ENCODE results near the gene CASP2. TPM values are rescaled to one million over a fixed set of nuclear protein-coding genes. Genes with fewer than 3 reads are reported as not detected.
A peak's percentile ranks its signal among the peaks of the same experiment; 100 is the strongest.

Gene CASP2
- total and polyA plus RNA-seq, 2 of the 13 experiments (the other 11 are each of a cell fraction or from before 2014, with no cell fraction given) = 10.2 to 13.7 TPM

- Histone ChIP-seq H2AFZ (ENCODE audit: low read length) (no peak overlapping the region), H3K4me1 (ENCODE audit: insufficient read depth, low read length) (peaks cover 23% of the 10 kb centered on the region), H3K27ac (ENCODE audit: extremely low read length, insufficient read depth, low read length) (no peak overlapping the region), H3K9me3 (ENCODE audit: low read length) (peaks cover 6% of the 10 kb centered on the region; the same call in 1 of the 2 replicates), H3K4me3 (replicated peaks in 1 of 3; ENCODE audit: insufficient read depth in 1 of 3, low read depth in 2 of 3, low read length in 3 of 3) (no peak overlapping the region), H4K20me1 (ENCODE audit: insufficient read depth, low read length) (no peaks in the 10 kb centered on the region), H3K79me2 (ENCODE audit: insufficient read depth, low read length) (no peaks in the 10 kb centered on the region), H3K27me3 (ENCODE audit: control insufficient read depth in 1 of 2, insufficient read depth in 2 of 2, low read length in 2 of 2) (no peaks in the 10 kb centered on the region), H3K9ac (ENCODE audit: insufficient read depth, low read depth, low read length) (no peak overlapping the region), H3K36me3 (replicated peaks in 1 of 2; ENCODE audit: control insufficient read depth in 1 of 2, insufficient read depth in 2 of 2, low read length in 2 of 2) (no peaks in the 10 kb centered on the region), H3K4me2 (ENCODE audit: low read depth, low read length) (no peak overlapping the region)
- no peak for FAIRE-seq
- POLR2A ChIA-PET = interaction anchor here (0.7 to 1.9 kb wide), 4 partner anchors 9 to 48 kb away, joined by 3 to 16 read pairs (median 4); partner anchors contain the start of genes CASP2 and GSTK1
- intact Hi-C loops (cut with micrococcal nuclease; ENCODE audit: unreplicated experiment) (loop anchor here (1.0 to 2.0 kb wide), 3 partner anchors 60 to 176 kb away; no protein-coding TSS in a partner anchor), in situ Hi-C loops (cut with HindIII; ENCODE audit: extremely low pct_ligation_motif_present, low pct_unique_long_range_greater_than_20kb) (loop anchor here (5.0 kb wide), 1 partner anchor 62 kb away; no protein-coding TSS in a partner anchor)
- no TSS peak for BruUV-seq (replicated peaks)
- peak; percentile 59 for DNase-seq (ENCODE audit: low spot score)
- no peak for TF ChIP-seq TAF15 (IDR thresholded peaks at IDR 0.05; ENCODE audit: low read depth, low read length, poor library complexity, severe bottlenecking)
- TF ChIP-seq ERF (CRISPR knock-in tag; IDR thresholded peaks at IDR 0.05) = peak; percentile 42; the same call in 1 of the 2 replicates
- TF ChIP-seq MNT (IDR thresholded peaks at IDR 0.05) = no peak
- peak; percentile 90 for TF ChIP-seq STAG1 (CRISPR knock-in tag; IDR thresholded peaks at IDR 0.05)
- no peak for TF ChIP-seq ZNF678 (CRISPR knock-in tag; IDR thresholded peaks at IDR 0.05)
- 0 out of 2 replicates have a peak, but pooled peaks have one; percentile 25 for TF ChIP-seq GATAD2A (CRISPR knock-in tag; IDR thresholded peaks at IDR 0.05)
- no peak for TF ChIP-seq SAP130 (CRISPR knock-in tag; IDR thresholded peaks at IDR 0.05; ENCODE audit: low read depth)
- TF ChIP-seq SIX1 (CRISPR knock-in tag; IDR thresholded peaks at IDR 0.05; ENCODE audit: borderline replicate concordance) = 0 out of 2 replicates have a peak, but pooled peaks have one; percentile 44
- peak; percentile 94 for TF ChIP-seq SMC3 (IDR thresholded peaks at IDR 0.05; ENCODE audit: low read length)
- no peak for TF ChIP-seq CREB3 (CRISPR knock-in tag; IDR thresholded peaks at IDR 0.05)
- TF ChIP-seq ZNF136 (CRISPR knock-in tag; IDR thresholded peaks at IDR 0.05; ENCODE audit: low read depth) = no peak
- TF ChIP-seq ZNF556 (CRISPR knock-in tag; IDR thresholded peaks at IDR 0.05; ENCODE audit: borderline replicate concordance) = 0 out of 2 replicates have a peak, but pooled peaks have one; percentile 17
- no peak for TF ChIP-seq HMG20A (CRISPR knock-in tag; IDR thresholded peaks at IDR 0.05; ENCODE audit: borderline replicate concordance)
- TF ChIP-seq ZNF430 (CRISPR knock-in tag; IDR thresholded peaks at IDR 0.05) = no peak
- peak; percentile 85 for TF ChIP-seq CTCF (CRISPR knock-in tag; IDR thresholded peaks at IDR 0.05)
- TF ChIP-seq CREB1 (IDR thresholded peaks at IDR 0.05) = peak; percentile 36; the same call in 1 of the 2 replicates
- TF ChIP-seq CREB1 (CRISPR knock-in tag; IDR thresholded peaks at IDR 0.05) = no peak; the same call in 1 of the 2 replicates
- TF ChIP-seq REPIN1 (CRISPR knock-in tag; IDR thresholded peaks at IDR 0.05; ENCODE audit: borderline replicate concordance, low read depth) = no peak
- peak; percentile 78 for TF ChIP-seq RAD21 (CRISPR knock-in tag; IDR thresholded peaks at IDR 0.05)
- 0 out of 2 replicates have a peak, but pooled peaks have one; percentile 36 for TF ChIP-seq KAT8 (CRISPR knock-in tag; IDR thresholded peaks at IDR 0.05)
- no peak for TF ChIP-seq ZNF10 (CRISPR knock-in tag; IDR thresholded peaks at IDR 0.05; ENCODE audit: borderline replicate concordance, low read depth)
- WGBS (ENCODE audit: low lambda C conversion rate) = 2% methylated on average over 9 of the region's 9 CpGs
- CTCF ChIA-PET (ENCODE audit: low intra/inter-chr PET ratio, low total read pairs) = interaction anchor here (1.1 to 2.4 kb wide), 4 partner anchors 48 to 176 kb away, joined by 7 to 35 read pairs (median 10); partner anchors contain the start of gene CASP2
- peak; percentile 91 for ATAC-seq
Observed at GRCh38 chr7:143240291-143241168, 47.6 kb upstream of the CASP2 start.
